PC-9 (cell line): ENCODE results near the gene MAP4K4.

ENCODE experiments used
- EZH2 ChIP-seq: fragments of 200-600 bp; sonication (generic); IDR thresholded peaks from 2 replicates; pipeline ENCODE4 v1.8.0; 2017; ENCODE audit warnings: antibody characterized with exemption, low read depth
- TF ChIP-seq, protein P1 (sequence below): fragments of 200-600 bp; sonication (generic); conservative IDR thresholded peaks from 2 replicates; pipeline ENCODE4 v1.6.1; 2017; ENCODE audit warnings: mixed run types, antibody characterized with exemption, mild to moderate bottlenecking, moderate library complexity

DNA sequence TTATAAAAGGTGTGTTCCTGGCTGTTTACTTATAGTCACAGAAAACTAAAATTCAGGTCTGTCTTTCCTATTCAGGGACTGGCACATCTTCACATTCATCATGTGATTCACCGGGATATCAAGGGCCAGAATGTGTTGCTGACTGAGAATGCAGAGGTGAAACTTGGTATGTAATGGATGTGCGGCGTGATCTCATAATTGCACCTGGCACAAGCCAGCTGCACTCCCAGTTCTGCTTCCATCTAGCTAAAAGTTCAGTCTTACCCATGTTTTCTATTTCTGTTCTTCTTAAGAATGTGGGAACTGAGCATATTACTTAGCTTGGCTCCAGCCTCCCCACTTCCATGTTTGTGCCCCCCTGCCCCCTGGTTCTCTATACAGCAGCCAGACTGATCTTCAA lies 131.9 kb downstream of the MAP4K4 start:
- TF ChIP-seq, protein P1, sequence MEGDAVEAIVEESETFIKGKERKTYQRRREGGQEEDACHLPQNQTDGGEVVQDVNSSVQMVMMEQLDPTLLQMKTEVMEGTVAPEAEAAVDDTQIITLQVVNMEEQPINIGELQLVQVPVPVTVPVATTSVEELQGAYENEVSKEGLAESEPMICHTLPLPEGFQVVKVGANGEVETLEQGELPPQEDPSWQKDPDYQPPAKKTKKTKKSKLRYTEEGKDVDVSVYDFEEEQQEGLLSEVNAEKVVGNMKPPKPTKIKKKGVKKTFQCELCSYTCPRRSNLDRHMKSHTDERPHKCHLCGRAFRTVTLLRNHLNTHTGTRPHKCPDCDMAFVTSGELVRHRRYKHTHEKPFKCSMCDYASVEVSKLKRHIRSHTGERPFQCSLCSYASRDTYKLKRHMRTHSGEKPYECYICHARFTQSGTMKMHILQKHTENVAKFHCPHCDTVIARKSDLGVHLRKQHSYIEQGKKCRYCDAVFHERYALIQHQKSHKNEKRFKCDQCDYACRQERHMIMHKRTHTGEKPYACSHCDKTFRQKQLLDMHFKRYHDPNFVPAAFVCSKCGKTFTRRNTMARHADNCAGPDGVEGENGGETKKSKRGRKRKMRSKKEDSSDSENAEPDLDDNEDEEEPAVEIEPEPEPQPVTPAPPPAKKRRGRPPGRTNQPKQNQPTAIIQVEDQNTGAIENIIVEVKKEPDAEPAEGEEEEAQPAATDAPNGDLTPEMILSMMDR: no peak
- no peak for TF ChIP-seq EZH2
